ENCODE results near the gene TSC22D4.

DNA sequence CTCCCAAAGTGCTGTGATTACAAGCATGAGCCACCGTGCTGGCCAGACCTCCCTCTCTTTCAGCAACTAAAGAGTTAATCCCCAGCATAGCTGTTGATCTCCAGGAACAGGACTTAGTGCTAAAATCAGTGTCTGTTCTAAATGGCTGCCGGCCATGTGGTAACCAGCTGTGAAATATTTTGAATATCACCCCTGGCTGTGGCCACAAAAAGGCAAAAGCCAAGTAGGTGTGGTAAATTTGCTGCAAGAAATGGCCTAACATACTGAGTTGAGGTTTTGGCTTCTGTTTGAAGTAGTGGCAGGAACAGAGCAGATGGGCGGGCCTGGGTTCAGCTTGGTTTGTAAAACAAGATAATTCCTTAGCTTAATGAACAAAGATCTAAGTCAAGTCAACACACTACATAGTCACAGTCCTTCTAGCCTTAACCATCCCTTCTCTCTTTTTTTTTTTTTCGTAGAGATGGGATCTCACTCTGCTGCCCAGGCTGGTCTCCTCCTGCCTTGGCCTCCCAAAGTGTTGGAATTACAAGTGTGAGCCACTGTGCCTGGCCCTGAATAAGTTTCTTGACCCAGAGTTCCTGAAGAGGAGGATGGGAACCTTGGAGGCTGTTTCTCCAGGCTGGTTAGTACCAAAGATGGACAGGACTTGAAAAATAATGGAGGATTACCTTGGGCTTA is 37.3 kb upstream of the TSC22D4 start:
- no peak for TF ChIP-seq POLR2AphosphoS5 (IDR thresholded peaks at IDR 0.05; ENCODE audit: low read depth, low read length)
- no peak for TF ChIP-seq REST (IDR thresholded peaks at IDR 0.05; ENCODE audit: insufficient read depth in 1 of 2, low read depth in 2 of 2, low read length in 2 of 2)
- TF ChIP-seq TAF1 (IDR thresholded peaks at IDR 0.05; ENCODE audit: borderline replicate concordance, insufficient read depth, low read length), result no peak
